Nephron progenitor cell (in vitro differentiated cells): ENCODE measurements around the gene CHST8.

Experiments used
- DNase-seq: peaks from one replicate; pipeline ENCODE4 v3.0.0; 2021
- H3K27ac Mint-ChIP-seq: 2 replicates; pipeline ENCODE4 v1.8.0; 2021; ENCODE audit warnings: mild to moderate bottlenecking, moderate library complexity, mixed read lengths
- H3K27me3 Mint-ChIP-seq: 2 replicates; pipeline ENCODE4 v1.8.0; 2021; ENCODE audit warnings: mild to moderate bottlenecking, low read depth, mixed read lengths; ENCODE audit not compliant: poor library complexity
- H3K36me3 Mint-ChIP-seq: 2 replicates; pipeline ENCODE4 v1.8.0; 2021; ENCODE audit warnings: low read depth, mixed read lengths
- H3K4me1 Mint-ChIP-seq: 2 replicates; pipeline ENCODE4 v1.8.0; 2021; ENCODE audit warnings: mixed read lengths
- H3K4me3 Mint-ChIP-seq: 2 replicates; pipeline ENCODE4 v1.8.0; 2021; ENCODE audit warnings: mild to moderate bottlenecking, moderate library complexity, mixed read lengths
- H3K9me3 Mint-ChIP-seq: 2 replicates; pipeline ENCODE4 v1.8.0; 2021; ENCODE audit warnings: mild to moderate bottlenecking, moderate library complexity, mixed read lengths
- CTCF ChIP-seq: fragments of 200-600 bp; sonication (generic); IDR thresholded peaks from 2 replicates; pipeline ENCODE4 v1.5.0; 2021; ENCODE audit warnings: antibody characterized with exemption

Gene CHST8

DNA sequence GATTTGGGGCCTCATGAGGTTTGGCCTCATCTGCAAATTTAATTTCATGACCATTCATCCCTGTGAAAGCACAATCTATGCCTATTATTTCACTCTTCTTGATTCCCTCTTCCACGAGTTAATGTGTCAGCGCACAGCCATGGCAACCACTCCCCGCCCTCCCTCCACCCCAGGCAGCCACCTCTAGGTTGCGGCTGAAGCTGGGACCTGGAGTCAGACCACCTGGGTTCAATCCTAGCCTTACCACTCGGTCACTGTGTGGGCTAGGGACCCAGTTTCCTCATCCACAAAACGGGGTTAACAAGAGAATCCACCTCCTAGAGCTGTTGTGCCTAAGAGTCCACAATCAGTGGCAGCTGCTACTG, 9.8 kb downstream of the CHST8 start:
- no peaks in the 10 kb centered on the region for H3K9me3 Mint-ChIP-seq
- no peak overlapping the region for H3K4me3 Mint-ChIP-seq
- H3K27ac Mint-ChIP-seq = no peak overlapping the region
- DNase-seq = no peak
- no peak for TF ChIP-seq CTCF
- H3K36me3 Mint-ChIP-seq = no peaks in the 10 kb centered on the region
- H3K27me3 Mint-ChIP-seq = peaks cover 55% of the 10 kb centered on the region
- H3K4me1 Mint-ChIP-seq = no peaks in the 10 kb centered on the region

DNA sequence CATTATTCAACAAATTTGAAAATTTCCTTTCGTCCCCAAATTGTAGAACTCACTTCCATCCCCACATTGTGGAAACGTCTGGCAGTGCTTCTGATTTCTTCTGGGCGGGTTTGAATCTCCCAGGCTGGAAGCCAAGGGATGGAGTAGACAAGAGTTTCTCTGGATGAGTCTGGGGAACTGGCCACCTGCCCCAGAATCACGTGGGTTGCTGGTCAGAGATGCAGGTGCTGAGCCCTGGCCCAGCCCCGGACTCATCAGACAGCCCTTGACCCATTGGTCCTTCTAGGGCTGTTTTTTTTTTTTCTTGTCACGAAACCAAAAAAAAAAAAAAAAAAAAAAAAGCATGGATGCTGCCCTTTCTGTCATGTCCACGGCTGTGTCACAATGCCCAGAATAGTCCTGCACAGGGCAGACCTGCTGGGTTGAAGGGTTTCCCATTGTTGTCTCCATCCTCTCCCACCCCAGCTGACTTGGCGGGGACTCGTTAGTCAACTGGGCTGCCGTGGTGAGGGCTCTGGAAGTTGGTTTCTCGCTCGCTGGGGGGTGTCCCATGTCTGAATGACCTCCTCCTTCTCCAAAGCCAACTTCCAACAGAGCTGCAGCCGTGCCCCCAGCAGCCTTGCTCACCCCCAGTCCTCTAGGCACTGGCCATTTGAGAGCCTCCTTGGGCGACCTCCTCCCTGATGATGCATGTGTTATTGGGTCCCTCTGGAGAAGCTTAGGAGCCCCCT, 12.8 kb downstream of the CHST8 start:
- Mint-ChIP-seq H3K27me3 (peaks cover 50% of the 10 kb centered on the region), H3K4me1 (peaks cover 17% of the 10 kb centered on the region), H3K9me3 (no peaks in the 10 kb centered on the region), H3K36me3 (no peaks in the 10 kb centered on the region), H3K27ac (no peak overlapping the region), H3K4me3 (no peak overlapping the region)
- DNase-seq = no peak
- TF ChIP-seq CTCF = no peak

DNA sequence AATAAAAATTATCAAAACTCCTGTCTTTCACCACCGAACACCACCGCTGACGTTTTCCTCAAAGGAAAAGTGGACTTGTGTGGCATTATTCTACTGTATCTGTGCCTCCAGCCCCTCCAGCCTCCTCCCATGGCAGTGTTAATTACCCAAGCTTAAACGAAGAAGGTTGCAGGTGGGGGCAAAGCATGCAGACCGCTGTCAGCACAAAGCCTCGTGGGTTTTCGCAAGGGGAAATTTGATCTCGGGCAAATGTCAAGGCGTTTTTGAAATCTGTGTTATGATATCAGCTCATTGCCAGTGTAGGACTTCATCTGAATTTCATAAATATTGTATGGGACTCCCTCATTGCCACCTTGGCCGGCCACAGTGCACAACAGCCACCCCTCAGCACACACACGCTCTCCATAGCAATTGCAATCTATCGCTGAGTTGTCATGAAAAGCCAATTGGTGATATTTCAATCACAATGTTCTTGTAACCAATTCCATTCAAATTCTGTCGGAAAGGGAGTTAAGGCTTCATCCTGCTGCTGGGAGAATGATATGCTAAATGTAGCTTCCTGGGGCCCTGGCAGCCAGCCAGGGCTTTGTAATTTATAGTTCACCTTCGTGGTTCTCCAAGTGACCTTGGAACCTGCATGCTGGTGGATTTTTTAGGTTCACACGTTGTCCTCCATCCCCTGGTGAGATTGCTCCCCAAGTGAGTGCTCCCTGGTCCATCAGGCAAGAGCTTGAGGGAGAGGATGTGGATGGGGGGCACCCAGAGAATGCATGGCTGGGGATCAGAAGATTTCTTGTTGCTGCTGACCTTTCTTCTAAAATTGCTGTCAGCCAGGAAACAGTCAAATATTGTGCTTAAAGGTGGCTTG, 16.6 kb downstream of the CHST8 start:
- DNase-seq = no peak
- Mint-ChIP-seq H3K36me3 (no peaks in the 10 kb centered on the region), H3K9me3 (no peaks in the 10 kb centered on the region), H3K27ac (no peak overlapping the region), H3K4me1 (peaks cover 25% of the 10 kb centered on the region), H3K27me3 (peaks cover 41% of the 10 kb centered on the region), H3K4me3 (no peak overlapping the region)
- TF ChIP-seq CTCF = no peak

GRCh38 chr19:33639035-33639681, 17.4 kb downstream of the CHST8 start:
- H3K4me3 Mint-ChIP-seq = no peak overlapping the region
- TF ChIP-seq CTCF = no peak
- H3K27me3 Mint-ChIP-seq = peaks cover 38% of the 10 kb centered on the region
- H3K4me1 Mint-ChIP-seq = peaks cover 25% of the 10 kb centered on the region
- DNase-seq = no peak
- H3K27ac Mint-ChIP-seq = no peak overlapping the region
- no peaks in the 10 kb centered on the region for H3K9me3 Mint-ChIP-seq
- H3K36me3 Mint-ChIP-seq = no peaks in the 10 kb centered on the region

GRCh38 chr19:33640773-33641172, 19.0 kb downstream of the CHST8 start:
- Mint-ChIP-seq H3K27ac (no peak overlapping the region), H3K4me3 (no peak overlapping the region), H3K4me1 (peaks cover 25% of the 10 kb centered on the region), H3K27me3 (peaks cover 38% of the 10 kb centered on the region), H3K36me3 (no peaks in the 10 kb centered on the region), H3K9me3 (no peaks in the 10 kb centered on the region)
- no peak for DNase-seq
- TF ChIP-seq CTCF = no peak
